ENCODE measurements around the gene ANGPT4. TPM values are rescaled to one million over a fixed set of nuclear protein-coding genes. Genes with fewer than 3 reads are reported as not detected.

ANGPT4 gene
- polyA plus RNA-seq, 1 experiment, result not detected

DNA sequence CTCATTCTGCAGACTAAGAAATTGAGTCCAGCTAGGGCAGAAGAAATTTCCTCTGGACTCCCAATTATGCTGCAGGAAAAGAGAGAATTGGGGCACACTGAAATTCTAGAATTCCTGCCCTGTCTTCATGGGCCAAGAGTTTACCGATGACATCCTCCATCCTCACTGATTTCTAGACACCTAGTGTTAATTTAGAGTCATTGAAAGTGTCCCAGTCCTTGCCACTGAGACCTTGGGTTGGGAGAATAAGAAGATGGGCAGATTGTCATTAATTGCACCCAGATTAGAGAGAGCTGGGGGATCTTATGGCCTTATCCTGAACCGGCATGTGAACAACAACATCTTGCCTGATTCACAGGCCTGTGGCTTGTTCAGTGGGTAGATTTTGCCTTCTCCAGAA lies 29.0 kb downstream of the ANGPT4 start:
- Histone ChIP-seq H3K27me3 (ENCODE audit: control insufficient read depth, insufficient read depth, low read length) (peaks cover 2% of the 10 kb centered on the region), H3K9me3 (ENCODE audit: control insufficient read depth, insufficient read depth, low read length) (no peaks in the 10 kb centered on the region; the same call in 1 of the 2 replicates), H3K27ac (ENCODE audit: low read depth, low read length) (no peak overlapping the region), H3K4me3 (ENCODE audit: low read depth, low read length) (no peak overlapping the region)
- ChIA-PET POLR2A (no interaction called here), CTCF (interaction anchor here (1.6 kb wide), 1 partner anchor 73 kb away, joined by 4 read pairs; no protein-coding TSS in a partner anchor)
- no peak for DNase-seq (ENCODE audit: low read depth, low spot score)
- TF ChIP-seq, protein P1, sequence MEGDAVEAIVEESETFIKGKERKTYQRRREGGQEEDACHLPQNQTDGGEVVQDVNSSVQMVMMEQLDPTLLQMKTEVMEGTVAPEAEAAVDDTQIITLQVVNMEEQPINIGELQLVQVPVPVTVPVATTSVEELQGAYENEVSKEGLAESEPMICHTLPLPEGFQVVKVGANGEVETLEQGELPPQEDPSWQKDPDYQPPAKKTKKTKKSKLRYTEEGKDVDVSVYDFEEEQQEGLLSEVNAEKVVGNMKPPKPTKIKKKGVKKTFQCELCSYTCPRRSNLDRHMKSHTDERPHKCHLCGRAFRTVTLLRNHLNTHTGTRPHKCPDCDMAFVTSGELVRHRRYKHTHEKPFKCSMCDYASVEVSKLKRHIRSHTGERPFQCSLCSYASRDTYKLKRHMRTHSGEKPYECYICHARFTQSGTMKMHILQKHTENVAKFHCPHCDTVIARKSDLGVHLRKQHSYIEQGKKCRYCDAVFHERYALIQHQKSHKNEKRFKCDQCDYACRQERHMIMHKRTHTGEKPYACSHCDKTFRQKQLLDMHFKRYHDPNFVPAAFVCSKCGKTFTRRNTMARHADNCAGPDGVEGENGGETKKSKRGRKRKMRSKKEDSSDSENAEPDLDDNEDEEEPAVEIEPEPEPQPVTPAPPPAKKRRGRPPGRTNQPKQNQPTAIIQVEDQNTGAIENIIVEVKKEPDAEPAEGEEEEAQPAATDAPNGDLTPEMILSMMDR (IDR thresholded peaks at IDR 0.05; ENCODE audit: low read depth, low read length), result no peak

GRCh38 chr20:884983-885952 lies 30.9 kb downstream of the ANGPT4 start:
- Histone ChIP-seq H3K4me3 (ENCODE audit: low read depth, low read length) (no peak overlapping the region), H3K9me3 (ENCODE audit: control insufficient read depth, insufficient read depth, low read length) (no peaks in the 10 kb centered on the region; the same call in 1 of the 2 replicates), H3K27me3 (ENCODE audit: control insufficient read depth, insufficient read depth, low read length) (peaks cover 2% of the 10 kb centered on the region), H3K27ac (ENCODE audit: low read depth, low read length) (no peak overlapping the region)
- POLR2A ChIA-PET, result interaction anchor here (1.0 kb wide), 1 partner anchor 26 kb away, joined by 3 read pairs; no protein-coding TSS in a partner anchor
- TF ChIP-seq, protein P1 (IDR thresholded peaks at IDR 0.05; ENCODE audit: low read depth, low read length), result no peak
- CTCF ChIA-PET, result interaction anchor here (0.6 to 1.5 kb wide), 3 partner anchors 41 to 71 kb away, joined by 3 read pairs; no protein-coding TSS in a partner anchor
- DNase-seq (ENCODE audit: low read depth, low spot score), result no peak

- no peak for DNase-seq (ENCODE audit: low read depth, low spot score)
- H3K27me3 ChIP-seq (ENCODE audit: control insufficient read depth, insufficient read depth, low read length), result peaks cover 2% of the 10 kb centered on the region
- ChIA-PET POLR2A (no interaction called here), CTCF (no interaction called here)
- no peaks in the 10 kb centered on the region for H3K9me3 ChIP-seq (ENCODE audit: control insufficient read depth, insufficient read depth, low read length)
- no peak overlapping the region for H3K4me3 ChIP-seq (ENCODE audit: low read depth, low read length)
- peak overlapping the region; percentile 2 for H3K27ac ChIP-seq (ENCODE audit: low read depth, low read length)
- TF ChIP-seq, protein P1 (IDR thresholded peaks at IDR 0.05; ENCODE audit: low read depth, low read length), result no peak
Observed at GRCh38 chr20:881783-882144, 34.4 kb downstream of the ANGPT4 start.

- TF ChIP-seq, protein P1 (IDR thresholded peaks at IDR 0.05; ENCODE audit: low read depth, low read length), result no peak
- H3K27ac ChIP-seq (ENCODE audit: low read depth, low read length), result no peak overlapping the region
- CTCF ChIA-PET, result no interaction called here
- H3K4me3 ChIP-seq (ENCODE audit: low read depth, low read length), result no peak overlapping the region
- no peak for DNase-seq (ENCODE audit: low read depth, low spot score)
- no peaks in the 10 kb centered on the region for H3K9me3 ChIP-seq (ENCODE audit: control insufficient read depth, insufficient read depth, low read length)
- POLR2A ChIA-PET, result no interaction called here
- peaks cover 2% of the 10 kb centered on the region for H3K27me3 ChIP-seq (ENCODE audit: control insufficient read depth, insufficient read depth, low read length)
Observed at GRCh38 chr20:881051-881782, 34.9 kb downstream of the ANGPT4 start.
